H1 (cell line): ENCODE data around the gene TBC1D20.

Experiments
- E2F6 ChIP-seq: IDR thresholded peaks from 2 replicates; pipeline ENCODE4 v1.6.1; 2012; ENCODE audit warnings: inconsistent platforms
- EP300 ChIP-seq, 2 experiments: IDR thresholded peaks; 1 replicate in 1 of 2; 2 replicates in 1 of 2; pipeline ENCODE4 v1.6.1; 2011 to 2012; ENCODE audit warnings: low read depth in 2 of 2, low read length in 2 of 2, mild to moderate bottlenecking in 2 of 2, borderline replicate concordance in 1 of 2, inconsistent platforms in 1 of 2, moderate library complexity in 1 of 2
- JUN ChIP-seq: IDR thresholded peaks from 2 replicates; pipeline ENCODE4 v1.6.1; 2011; ENCODE audit warnings: low read depth, mild to moderate bottlenecking, improper control_type of control experiment, low read length
- KDM5A ChIP-seq: fragments of 200-600 bp; IDR thresholded peaks from 2 replicates; pipeline ENCODE4 v1.7.1; 2012; ENCODE audit warnings: mild to moderate bottlenecking, low read length, inconsistent platforms, mixed read lengths
- TCF12 ChIP-seq: IDR thresholded peaks from 2 replicates; pipeline ENCODE4 v1.6.1; 2011; ENCODE audit warnings: low read depth, mild to moderate bottlenecking, low read length
- TF ChIP-seq, protein P1 (sequence below), 3 experiments: IDR thresholded peaks; 1 replicate in 2 of 3; 2 replicates in 1 of 3; pipeline versions ENCODE4 v1.5.1 to v1.6.1; 2011; ENCODE audit warnings: low read length in 3 of 3, mild to moderate bottlenecking in 3 of 3, inconsistent platforms in 2 of 3, low read depth in 1 of 3, moderate library complexity in 1 of 3; ENCODE audit not compliant: insufficient read depth in 1 of 3; ENCODE audit errors: control extremely low read depth in 1 of 3

DNA sequence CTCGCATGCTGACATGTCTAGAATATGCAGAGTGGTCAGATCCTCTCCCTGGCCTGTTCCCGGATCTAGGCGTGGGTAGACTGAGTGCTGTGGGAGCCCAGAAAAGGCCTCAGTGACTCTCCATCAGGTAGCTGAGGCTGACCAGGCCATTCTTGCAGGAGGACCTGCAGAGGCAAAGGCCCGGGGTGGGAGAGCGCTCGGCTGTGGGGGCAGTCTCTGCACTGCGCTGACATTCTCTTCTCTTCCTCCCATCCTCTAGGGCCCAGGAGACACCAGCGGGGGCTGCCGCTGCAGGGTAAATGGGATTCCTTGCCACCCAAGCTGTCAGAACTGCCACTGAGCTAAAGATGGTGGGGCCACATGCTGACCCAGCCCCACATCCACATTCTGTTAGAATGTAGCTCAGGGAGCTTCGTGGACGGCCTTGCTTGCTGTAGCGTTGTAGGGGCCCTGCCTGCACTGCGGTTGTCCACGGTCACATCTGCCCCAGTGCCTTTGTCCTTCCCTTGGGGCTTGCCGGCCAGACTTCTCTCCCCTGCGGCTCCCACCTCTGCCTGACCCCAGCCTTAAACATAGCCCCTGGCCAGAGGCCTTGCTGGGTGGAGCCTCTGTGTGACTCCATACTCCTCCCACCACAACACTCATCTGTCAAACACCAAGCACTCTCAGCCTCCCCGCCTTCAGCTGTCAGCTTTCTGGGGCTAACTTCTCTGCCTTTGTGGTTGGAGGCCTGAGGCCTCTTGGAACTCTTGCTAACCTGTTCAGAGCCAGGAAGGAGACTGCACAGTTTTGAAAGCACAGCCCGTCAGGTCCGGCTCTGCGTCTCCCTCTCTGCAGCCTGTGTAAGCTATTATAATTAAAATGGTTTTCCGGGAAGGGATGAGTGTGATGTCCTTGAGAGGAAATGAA lies 32.0 kb downstream of the TBC1D20 start:
- no peak for TF ChIP-seq KDM5A
- TF ChIP-seq, protein P1, sequence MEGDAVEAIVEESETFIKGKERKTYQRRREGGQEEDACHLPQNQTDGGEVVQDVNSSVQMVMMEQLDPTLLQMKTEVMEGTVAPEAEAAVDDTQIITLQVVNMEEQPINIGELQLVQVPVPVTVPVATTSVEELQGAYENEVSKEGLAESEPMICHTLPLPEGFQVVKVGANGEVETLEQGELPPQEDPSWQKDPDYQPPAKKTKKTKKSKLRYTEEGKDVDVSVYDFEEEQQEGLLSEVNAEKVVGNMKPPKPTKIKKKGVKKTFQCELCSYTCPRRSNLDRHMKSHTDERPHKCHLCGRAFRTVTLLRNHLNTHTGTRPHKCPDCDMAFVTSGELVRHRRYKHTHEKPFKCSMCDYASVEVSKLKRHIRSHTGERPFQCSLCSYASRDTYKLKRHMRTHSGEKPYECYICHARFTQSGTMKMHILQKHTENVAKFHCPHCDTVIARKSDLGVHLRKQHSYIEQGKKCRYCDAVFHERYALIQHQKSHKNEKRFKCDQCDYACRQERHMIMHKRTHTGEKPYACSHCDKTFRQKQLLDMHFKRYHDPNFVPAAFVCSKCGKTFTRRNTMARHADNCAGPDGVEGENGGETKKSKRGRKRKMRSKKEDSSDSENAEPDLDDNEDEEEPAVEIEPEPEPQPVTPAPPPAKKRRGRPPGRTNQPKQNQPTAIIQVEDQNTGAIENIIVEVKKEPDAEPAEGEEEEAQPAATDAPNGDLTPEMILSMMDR (IDR thresholded peaks at IDR 0.05; ENCODE audit: control extremely low read depth in 1 of 3, insufficient read depth in 1 of 3, low read depth in 1 of 3, low read length in 3 of 3), result no peak
- TF ChIP-seq EP300 (IDR thresholded peaks at IDR 0.05; ENCODE audit: borderline replicate concordance in 1 of 2, low read depth in 2 of 2, low read length in 2 of 2), result no peak
- TF ChIP-seq JUN, result no peak
- TF ChIP-seq TCF12, result no peak
- no peak for TF ChIP-seq E2F6
